SKM-1 treated with dmso at 0.1 percent for 144 hours (cell line): ENCODE results near the gene PPP2R5E.
"Not testable (repeated sequence)": the region's sequence is repeated elsewhere in the genome, so short reads cannot be mapped to it uniquely, and the experiment has no call there.

Experiments
- DNase-seq: peaks from one replicate; lab custom pipeline; 2025; ENCODE audit not compliant: unreplicated experiment; lab: John Stamatoyannopoulos, UW

Gene PPP2R5E

GRCh38 chr14:63523735-63524426 lies 19.3 kb downstream of the PPP2R5E start:
- DNase-seq = no peak

- DNase-seq = not testable (repeated sequence)
These were observed 20.7 kb downstream of the PPP2R5E start for GRCh38 chr14:63522511-63522910.

GRCh38 chr14:63517354-63517753 lies 25.8 kb downstream of the PPP2R5E start:
- DNase-seq = no peak

DNA sequence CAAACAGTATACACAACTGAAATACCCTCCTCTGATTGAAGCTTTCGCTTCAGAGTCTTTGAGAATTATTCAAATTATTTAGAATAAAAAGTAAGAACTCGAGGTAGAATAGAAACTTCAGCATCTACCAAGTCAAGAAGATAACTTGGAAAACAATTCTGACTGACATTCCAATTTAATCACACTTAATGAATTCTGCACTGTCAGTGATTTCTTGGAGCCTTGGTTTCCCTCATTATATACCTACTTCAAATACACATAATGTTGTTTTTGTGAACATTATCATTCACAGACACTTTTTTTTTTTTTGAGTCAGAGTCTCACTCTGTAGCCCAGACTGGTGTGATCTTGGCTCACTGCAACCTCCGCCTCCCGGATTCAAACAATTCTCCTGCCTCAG lies 27.9 kb downstream of the PPP2R5E start:
- DNase-seq = no peak

DNA sequence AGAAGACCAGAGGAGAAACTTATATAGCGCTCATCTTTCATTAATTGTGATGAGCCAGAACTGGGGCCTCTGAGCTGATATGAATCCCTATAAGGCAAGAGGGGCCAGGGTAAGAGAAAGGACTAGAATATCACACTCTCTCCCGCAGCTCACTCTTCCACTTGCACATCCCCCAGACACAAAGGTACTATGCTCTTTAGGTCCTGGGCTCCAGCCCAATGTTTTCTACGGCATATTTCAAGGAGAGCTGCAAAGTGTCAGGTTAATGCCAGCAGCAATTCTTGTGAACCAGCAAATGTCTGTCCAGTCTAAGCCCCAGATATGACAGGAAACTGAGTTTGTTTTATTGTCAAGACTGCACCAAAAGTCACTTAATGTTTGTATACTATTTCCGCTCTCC lies 29.4 kb downstream of the PPP2R5E start:
- DNase-seq = no peak

GRCh38 chr14:63512861-63513260 lies 30.3 kb downstream of the PPP2R5E start:
- no peak for DNase-seq

GRCh38 chr14:63510538-63510937 lies 32.6 kb downstream of the PPP2R5E start:
- no peak for DNase-seq

DNA sequence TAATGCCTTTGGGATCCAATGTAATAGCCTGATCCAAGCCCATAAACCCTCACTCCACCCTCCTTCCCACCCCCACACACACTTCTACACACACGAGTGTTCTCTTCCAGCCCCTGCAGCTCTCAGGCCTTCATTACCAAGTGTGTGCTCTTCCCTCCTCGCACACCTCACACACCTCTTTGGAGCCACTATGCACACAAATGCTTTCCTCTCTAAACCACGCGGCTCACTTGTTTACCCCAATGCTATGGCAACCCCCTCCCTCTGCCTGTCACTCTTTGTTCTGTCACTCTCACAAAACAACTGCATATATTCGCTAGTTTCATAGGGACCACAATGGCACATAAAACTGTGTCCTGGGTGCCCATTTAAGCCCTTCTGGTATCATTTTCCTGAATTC lies 35.1 kb downstream of the PPP2R5E start:
- DNase-seq = no peak

GRCh38 chr14:63504648-63505047 lies 38.5 kb downstream of the PPP2R5E start:
- DNase-seq = no peak

DNA sequence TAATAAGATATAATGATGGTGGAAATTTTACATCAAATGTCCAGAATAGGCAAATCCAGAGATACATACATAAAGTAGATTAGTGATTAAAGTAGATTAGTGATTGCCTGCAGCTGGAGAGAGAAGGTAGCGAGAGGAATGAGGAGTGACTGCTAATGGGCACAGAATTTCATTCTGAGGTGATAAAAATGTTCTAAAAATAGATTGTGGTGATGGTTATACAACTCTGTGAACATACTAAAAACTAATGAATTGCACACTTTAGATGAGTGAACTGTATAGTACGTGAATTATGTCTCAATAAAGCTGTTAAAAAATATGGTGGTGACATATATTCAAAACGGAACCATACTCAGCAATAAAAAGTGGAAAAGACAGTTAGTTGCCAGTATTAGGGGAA lies 41.7 kb downstream of the PPP2R5E start:
- no peak for DNase-seq

- DNase-seq = no peak
These were observed 43.4 kb downstream of the PPP2R5E start for GRCh38 chr14:63499701-63500250.

GRCh38 chr14:63496837-63497400 lies 46.3 kb downstream of the PPP2R5E start:
- no peak for DNase-seq

GRCh38 chr14:63493246-63493645 lies 49.9 kb downstream of the PPP2R5E start:
- no peak for DNase-seq

DNA sequence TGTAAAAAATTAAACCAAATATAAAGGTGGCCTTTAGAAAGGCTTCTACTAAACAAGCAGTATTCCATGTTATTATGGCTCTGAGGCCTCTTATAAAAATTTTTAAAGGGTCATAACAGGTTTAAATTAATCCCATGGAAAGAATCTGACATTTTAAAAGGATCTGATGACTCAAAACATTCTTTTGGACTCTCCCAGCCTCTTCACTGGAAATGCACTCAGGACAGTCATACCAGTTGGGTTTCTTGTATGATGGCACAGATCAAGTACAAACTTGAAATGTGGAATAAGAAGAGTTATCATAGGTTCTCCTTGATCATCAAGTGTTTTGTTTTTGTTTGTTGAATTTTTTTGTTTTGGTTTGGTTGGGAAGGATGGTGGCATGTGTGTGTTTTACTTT lies 50.8 kb downstream of the PPP2R5E start:
- no peak for DNase-seq

GRCh38 chr14:63487724-63488123 lies 55.5 kb downstream of the PPP2R5E start:
- no peak for DNase-seq

DNA sequence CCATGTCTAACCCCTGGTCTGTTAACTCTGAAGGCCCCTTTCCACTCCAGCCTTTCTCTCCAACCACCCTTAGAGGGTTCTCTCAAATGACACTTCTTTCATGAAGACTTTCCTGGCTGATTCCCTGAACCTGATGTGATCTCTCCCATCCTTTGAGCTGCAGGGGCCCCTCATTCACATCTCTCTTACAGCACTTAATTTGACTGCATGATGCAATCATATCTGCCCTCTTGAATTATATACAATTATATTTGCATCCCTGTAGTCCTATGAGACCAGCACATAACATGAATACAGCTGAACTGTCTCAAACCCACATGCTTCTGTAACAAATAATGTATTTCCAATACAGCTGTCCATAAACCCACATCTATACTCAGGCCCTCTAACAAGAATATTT lies 56.4 kb downstream of the PPP2R5E start:
- no peak for DNase-seq

GRCh38 chr14:63483315-63483714 lies 59.9 kb downstream of the PPP2R5E start:
- no peak for DNase-seq

DNA sequence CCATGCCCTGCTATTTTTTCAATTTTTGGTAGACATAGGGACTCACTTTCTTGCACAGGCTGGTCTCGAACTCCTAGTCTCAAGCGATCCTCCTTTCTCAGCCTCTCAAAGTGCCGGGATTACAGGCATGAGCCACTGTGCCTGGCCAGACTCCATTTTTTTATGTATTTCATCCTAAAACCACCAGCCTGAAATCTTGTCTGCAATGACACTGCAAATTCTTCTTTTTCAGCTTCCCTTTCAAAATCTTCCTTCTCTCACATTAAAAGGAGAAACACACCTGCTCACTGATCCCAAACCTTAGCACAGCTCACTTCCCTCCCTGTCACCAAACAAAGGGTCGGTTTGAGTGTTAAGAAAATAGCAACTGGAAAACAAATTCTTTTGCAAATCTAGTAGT lies 62.6 kb downstream of the PPP2R5E start:
- no peak for DNase-seq

- DNase-seq = no peak
These were observed 64.7 kb downstream of the PPP2R5E start for GRCh38 chr14:63478437-63478852.

GRCh38 chr14:63478010-63478409 lies 65.2 kb downstream of the PPP2R5E start:
- DNase-seq = no peak

- no peak for DNase-seq
These were observed 65.6 kb downstream of the PPP2R5E start for GRCh38 chr14:63477556-63477955.

DNA sequence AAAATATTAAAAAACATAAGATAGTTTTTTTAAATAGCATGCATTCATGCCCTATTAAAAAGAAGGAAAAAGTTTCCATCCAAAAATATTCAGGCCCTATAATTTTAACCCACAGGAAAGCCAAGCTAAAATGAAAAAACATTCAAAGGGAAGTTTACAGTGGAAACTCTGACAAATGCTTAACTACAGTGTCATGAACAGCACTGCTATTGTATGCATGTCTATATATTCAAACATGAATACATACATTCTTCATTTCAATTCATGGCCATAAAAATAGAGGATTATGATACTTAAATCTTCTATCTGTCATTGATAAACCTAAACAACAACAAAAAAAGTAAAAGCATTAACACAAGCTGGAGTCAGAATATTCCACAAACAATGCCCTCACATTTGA lies 67.4 kb downstream of the PPP2R5E start:
- no peak for DNase-seq

GRCh38 chr14:63474844-63475243 lies 68.3 kb downstream of the PPP2R5E start:
- DNase-seq = no peak
